Measurements from ENCODE around the gene MYOT. TPM values are rescaled to one million over a fixed set of nuclear protein-coding genes. Genes with fewer than 3 reads are reported as not detected.

Gene MYOT
- total RNA-seq, 2 donors from 2014 or later: 3.1 to 12.3 TPM

Other genes with a start within 250 kb of the MYOT start
- 10 to 100 TPM; 11.4 to 11.5 TPM for gene KLHL3, start 131.8 kb upstream of the MYOT start, total RNA-seq
- gene HNRNPA0, start 113.5 kb upstream of the MYOT start, total RNA-seq: 10 to 100 TPM; 23.5 to 24.2 TPM
- under 1 TPM in 1 of 2 donors, not detected in 1; 0.29 TPM for gene PKD2L2, start 21.6 kb downstream of the MYOT start, total RNA-seq
- gene FAM13B, start 165.2 kb downstream of the MYOT start, total RNA-seq: 10 to 100 TPM; 70.3 to 70.9 TPM
- not detected for gene WNT8A, start 216.2 kb downstream of the MYOT start, total RNA-seq